ENCODE data around the gene FBH1. TPM values are rescaled to one million over a fixed set of nuclear protein-coding genes. Genes with fewer than 3 reads are reported as not detected.

FBH1 gene
- total and polyA plus RNA-seq, 9 of the 15 experiments (the other 6 are each of a cell fraction or from before 2014, with no cell fraction given): 13.4 to 108 (median 77.8) TPM

- POLR2A ChIA-PET: interaction anchor here (0.6 to 1.7 kb wide), 3 partner anchors 9 to 107 kb away, joined by 3 to 4 read pairs (median 3); no protein-coding TSS in a partner anchor
- CTCF ChIA-PET (ENCODE audit: low intra/inter-chr PET ratio): no interaction called here
- intact Hi-C loops (cut with micrococcal nuclease): no loop called here
Observed at GRCh38 chr10:5841965-5842364, 48.1 kb upstream of the FBH1 start.

GRCh38 chr10:5843686-5844344 is 46.2 kb upstream of the FBH1 start:
- Histone ChIP-seq H3K27me3 (ENCODE audit: control insufficient read depth in 2 of 2, insufficient read depth in 2 of 2, low read length in 2 of 2) (no peaks in the 10 kb centered on the region), H3K4me1 (replicated peaks in 1 of 2; ENCODE audit: control insufficient read depth in 2 of 2, insufficient read depth in 2 of 2, low read length in 2 of 2) (peaks cover 5 to 9% of the 10 kb centered on the region in 2 experiments), H3K4me3 (no peak overlapping the region), H3K36me3 (ENCODE audit: control insufficient read depth, insufficient read depth, low read length) (no peaks in the 10 kb centered on the region), H3K4me2 (ENCODE audit: insufficient read depth, low read length) (no peak overlapping the region), H3K9ac (ENCODE audit: insufficient read depth in 1 of 2, low read depth in 2 of 2, low read length in 2 of 2) (no peak overlapping the region), H4K20me1 (replicated peaks; ENCODE audit: control insufficient read depth, insufficient read depth, low read length) (no peaks in the 10 kb centered on the region), H3K9me3 (replicated peaks; ENCODE audit: control insufficient read depth, insufficient read depth, low read depth, low read length) (no peaks in the 10 kb centered on the region), H3K9me1 (ENCODE audit: control insufficient read depth, insufficient read depth, low read length) (no peaks in the 10 kb centered on the region), H3K79me2 (ENCODE audit: control insufficient read depth, insufficient read depth, low read length) (no peaks in the 10 kb centered on the region), H3K27ac (ENCODE audit: extremely low read depth, low read depth, low read length) (no peak overlapping the region), H2AFZ (ENCODE audit: low read depth, low read length) (peak overlapping the region; percentile 61)
- FAIRE-seq (no peak), DNase-seq (ENCODE audit: extremely low read depth in 1 of 4, low spot score in 3 of 4) (no peak), ATAC-seq (no peak)
- intact Hi-C loops (cut with micrococcal nuclease) (no loop called here), in situ Hi-C loops (cut with MboI) (no loop called here)
- 41% methylated on average over 4 of the region's 4 CpGs for WGBS (ENCODE audit: insufficient coverage, low coverage, missing lambda C conversion rate)
- no TSS peak for BruUV-seq (replicated peaks)
- ChIA-PET CTCF (ENCODE audit: low intra/inter-chr PET ratio) (no interaction called here), POLR2A (interaction anchor here (0.6 to 2.8 kb wide), 4 partner anchors 11 to 184 kb away, joined by 3 to 19 read pairs (median 4); partner anchors contain the start of gene GDI2)
- TF ChIP-seq ZSCAN32 (CRISPR knock-in tag; IDR thresholded peaks at IDR 0.05) (no peak), CBX8 (IDR thresholded peaks at IDR 0.05; ENCODE audit: borderline replicate concordance, extremely low read depth, low read depth, low read length, poor library complexity, severe bottlenecking) (no peak), ZBTB33 (CRISPR knock-in tag; IDR thresholded peaks at IDR 0.05) (no peak), ZNF583 (CRISPR knock-in tag; IDR thresholded peaks at IDR 0.05) (no peak), ZNF184 (CRISPR knock-in tag; IDR thresholded peaks at IDR 0.05) (no peak), PCBP1 (IDR thresholded peaks at IDR 0.05; ENCODE audit: low read depth, low read length, poor library complexity, severe bottlenecking) (no peak), ZFPM2 (CRISPR knock-in tag; IDR thresholded peaks at IDR 0.05) (no peak), HNRNPUL1 (IDR thresholded peaks at IDR 0.05; ENCODE audit: low read length) (no peak), TAL1 (IDR thresholded peaks at IDR 0.05) (no peak), MED1 (CRISPR knock-in tag; IDR thresholded peaks at IDR 0.05; ENCODE audit: borderline replicate concordance) (no peak), SAP30 (IDR thresholded peaks at IDR 0.05; ENCODE audit: borderline replicate concordance, insufficient read depth, low read depth, low read length, poor library complexity, severe bottlenecking) (no peak)

More at GRCh38 chr10:5841965-5842364, 48.1 kb upstream of the FBH1 start:
- TF ChIP-seq PTBP1 (IDR thresholded peaks at IDR 0.05; ENCODE audit: low read depth, low read length) (no peak), ZNF316 (IDR thresholded peaks at IDR 0.05) (peak; percentile 28; the same call in 1 of the 2 replicates), STAT5B (CRISPR knock-in tag; IDR thresholded peaks at IDR 0.05) (no peak)
- Histone ChIP-seq H3K9me3 (replicated peaks; ENCODE audit: control insufficient read depth, insufficient read depth, low read depth, low read length) (no peaks in the 10 kb centered on the region), H3K4me1 (replicated peaks in 1 of 2; ENCODE audit: control insufficient read depth in 2 of 2, insufficient read depth in 2 of 2, low read length in 2 of 2) (peaks cover 5 to 9% of the 10 kb centered on the region in 2 experiments), H4K20me1 (replicated peaks; ENCODE audit: control insufficient read depth, insufficient read depth, low read length) (no peaks in the 10 kb centered on the region), H3K27ac (ENCODE audit: extremely low read depth, low read depth, low read length) (no peak overlapping the region), H3K79me2 (ENCODE audit: control insufficient read depth, insufficient read depth, low read length) (no peaks in the 10 kb centered on the region), H3K36me3 (ENCODE audit: control insufficient read depth, insufficient read depth, low read length) (no peaks in the 10 kb centered on the region), H3K4me3 (no peak overlapping the region), H3K27me3 (ENCODE audit: control insufficient read depth in 2 of 2, insufficient read depth in 2 of 2, low read length in 2 of 2) (no peaks in the 10 kb centered on the region), H3K4me2 (ENCODE audit: insufficient read depth, low read length) (no peak overlapping the region), H3K9me1 (ENCODE audit: control insufficient read depth, insufficient read depth, low read length) (no peaks in the 10 kb centered on the region), H3K9ac (ENCODE audit: insufficient read depth in 1 of 2, low read depth in 2 of 2, low read length in 2 of 2) (no peak overlapping the region), H2AFZ (ENCODE audit: low read depth, low read length) (no peak overlapping the region)
- DNase-seq (ENCODE audit: extremely low read depth in 1 of 4, low spot score in 3 of 4): no peak
- BruUV-seq (replicated peaks): no TSS peak
- 81% methylated on average over 14 of the region's 14 CpGs for WGBS (ENCODE audit: insufficient coverage, low coverage, missing lambda C conversion rate)
- no peak for ATAC-seq
- in situ Hi-C loops (cut with MboI): no loop called here
- no peak for FAIRE-seq

Measured in K562 (cell line).